A673 (cell line): ENCODE measurements around the gene MYO18A. TPM values are rescaled to one million over a fixed set of nuclear protein-coding genes. Genes with fewer than 3 reads are reported as not detected.

Experiments
- BruUV-seq: library from RNA; stranded (reverse); fragments of 400-500 nt; replicated peaks from 2 replicates; lab custom pipeline; 2021; lab: Mats Ljungman, UMichigan
- CTCF ChIA-PET: fragments of 300-600 bp; sonication (Branson Sonifier 250); formaldehyde crosslinking; loops from one replicate; lab custom pipeline; 2022; ENCODE audit warnings: antibody characterized with exemption; lab: Charles Lee
- POLR2A ChIA-PET: fragments of 300-600 bp; sonication (Branson Sonifier 250); formaldehyde crosslinking; loops from one replicate; lab custom pipeline; 2022; ENCODE audit warnings: antibody characterized with exemption; ENCODE audit not compliant: low non-redundant PET; lab: Charles Lee
- DNase-seq: peaks from one replicate; pipeline ENCODE4 v3.0.0-alpha.2; 2015; ENCODE audit warnings: low spot score
- H3K27ac ChIP-seq: fragments of 200-600 bp; sonication (generic); 2 replicates; pipeline ENCODE4 v1.5.1; 2016; ENCODE audit warnings: mixed run types, low read depth, mild to moderate bottlenecking, mixed read lengths, antibody characterized with exemption, low read length; ENCODE audit not compliant: poor library complexity, severe bottlenecking
- H3K27me3 ChIP-seq: fragments of 200-600 bp; sonication (generic); replicated peaks from 2 replicates; pipeline ENCODE4 v1.6.1; 2017; ENCODE audit warnings: mixed run types, low read depth, mild to moderate bottlenecking, mixed read lengths, antibody characterized with exemption, low read length; ENCODE audit not compliant: insufficient read depth, poor library complexity
- H3K36me3 ChIP-seq: fragments of 200-600 bp; sonication (generic); 2 replicates; pipeline ENCODE4 v1.6.1; 2016; ENCODE audit warnings: mixed run types, mild to moderate bottlenecking, mixed read lengths, antibody characterized with exemption, low read length; ENCODE audit not compliant: insufficient read depth, poor library complexity, severe bottlenecking
- H3K4me1 ChIP-seq: fragments of 200-600 bp; sonication (generic); 2 replicates; pipeline ENCODE4 v1.6.1; 2017; ENCODE audit warnings: mixed run types, mild to moderate bottlenecking, mixed read lengths, antibody characterized with exemption, low read length; ENCODE audit not compliant: insufficient read depth, poor library complexity, severe bottlenecking
- H3K4me3 ChIP-seq: fragments of 200-600 bp; sonication (generic); 2 replicates; pipeline ENCODE4 v1.5.1; 2016; ENCODE audit warnings: low read depth, mixed run types, mild to moderate bottlenecking, mixed read lengths, low read length; ENCODE audit not compliant: poor library complexity, severe bottlenecking
- H3K9me3 ChIP-seq: fragments of 200-600 bp; sonication (generic); 2 replicates; pipeline ENCODE4 v1.6.1; 2016; ENCODE audit warnings: mixed run types, low read depth, mild to moderate bottlenecking, mixed read lengths, antibody characterized with exemption, low read length; ENCODE audit not compliant: poor library complexity, severe bottlenecking
- EZH2 ChIP-seq: fragments of 200-600 bp; sonication (generic); IDR thresholded peaks from 2 replicates; pipeline ENCODE4 v1.6.1; 2017; ENCODE audit warnings: borderline replicate concordance, low read depth, mild to moderate bottlenecking, mixed read lengths, antibody characterized with exemption, low read length; ENCODE audit not compliant: poor library complexity, severe bottlenecking
- intact Hi-C: fragments of 100-400 bp; cut with micrococcal nuclease; formaldehyde crosslinking; loops from one replicate; pipeline ENCODE4 v1.10.0; 2022; ENCODE audit not compliant: unreplicated experiment
- total RNA-seq: library from RNA; stranded (reverse); gene quantifications from 2 replicates; pipeline ENCODE4 v1.2.3, GENCODE V29; 2021
- TF ChIP-seq, protein P1 (sequence below): fragments of 300-800, 200-600 bp; sonication (generic); conservative IDR thresholded peaks from 2 replicates; pipeline ENCODE4 v1.5.1; 2017; ENCODE audit warnings: low read depth, mild to moderate bottlenecking, antibody characterized with exemption, low read length, moderate library complexity, mixed read lengths

The MYO18A gene
- total RNA-seq, 1 experiment from 2014 or later = 26.6 TPM

- no peak for TF ChIP-seq EZH2
- TF ChIP-seq, protein P1, sequence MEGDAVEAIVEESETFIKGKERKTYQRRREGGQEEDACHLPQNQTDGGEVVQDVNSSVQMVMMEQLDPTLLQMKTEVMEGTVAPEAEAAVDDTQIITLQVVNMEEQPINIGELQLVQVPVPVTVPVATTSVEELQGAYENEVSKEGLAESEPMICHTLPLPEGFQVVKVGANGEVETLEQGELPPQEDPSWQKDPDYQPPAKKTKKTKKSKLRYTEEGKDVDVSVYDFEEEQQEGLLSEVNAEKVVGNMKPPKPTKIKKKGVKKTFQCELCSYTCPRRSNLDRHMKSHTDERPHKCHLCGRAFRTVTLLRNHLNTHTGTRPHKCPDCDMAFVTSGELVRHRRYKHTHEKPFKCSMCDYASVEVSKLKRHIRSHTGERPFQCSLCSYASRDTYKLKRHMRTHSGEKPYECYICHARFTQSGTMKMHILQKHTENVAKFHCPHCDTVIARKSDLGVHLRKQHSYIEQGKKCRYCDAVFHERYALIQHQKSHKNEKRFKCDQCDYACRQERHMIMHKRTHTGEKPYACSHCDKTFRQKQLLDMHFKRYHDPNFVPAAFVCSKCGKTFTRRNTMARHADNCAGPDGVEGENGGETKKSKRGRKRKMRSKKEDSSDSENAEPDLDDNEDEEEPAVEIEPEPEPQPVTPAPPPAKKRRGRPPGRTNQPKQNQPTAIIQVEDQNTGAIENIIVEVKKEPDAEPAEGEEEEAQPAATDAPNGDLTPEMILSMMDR = no peak
- peak; percentile 76 for DNase-seq
- Histone ChIP-seq H3K27me3 (no peaks in the 10 kb centered on the region), H3K27ac (no peak overlapping the region), H3K4me3 (no peak overlapping the region), H3K4me1 (peaks cover 18% of the 10 kb centered on the region), H3K36me3 (no peaks in the 10 kb centered on the region), H3K9me3 (no peaks in the 10 kb centered on the region)
- CTCF ChIA-PET = no interaction called here
- no TSS peak for BruUV-seq
- POLR2A ChIA-PET = no interaction called here
- intact Hi-C loops = no loop called here
Measured at GRCh38 chr17:29069526-29070041, 110.6 kb downstream of the MYO18A start.

DNA sequence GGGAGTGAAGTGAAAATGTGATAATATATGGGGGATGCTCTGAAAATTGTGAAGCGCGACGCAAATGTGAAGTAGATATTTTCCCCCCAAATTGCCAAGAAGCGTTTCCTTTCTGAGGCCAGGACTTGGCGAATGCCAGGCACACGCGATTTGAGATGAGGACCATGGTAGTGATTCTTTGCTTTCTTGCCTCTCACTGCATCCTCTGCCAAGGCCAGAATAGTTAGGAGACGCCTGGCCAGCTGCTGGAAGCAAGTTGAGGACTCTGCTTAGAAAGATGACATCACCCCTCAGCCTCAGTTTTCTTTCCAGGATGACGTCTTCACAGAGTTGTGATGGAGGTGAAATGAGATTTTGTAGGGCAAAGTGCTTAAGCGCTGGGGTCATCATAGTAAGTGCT is 111.4 kb downstream of the MYO18A start:
- Histone ChIP-seq H3K4me3 (no peak overlapping the region), H3K27me3 (no peaks in the 10 kb centered on the region), H3K36me3 (no peaks in the 10 kb centered on the region), H3K27ac (no peak overlapping the region), H3K4me1 (peaks cover 22% of the 10 kb centered on the region), H3K9me3 (no peaks in the 10 kb centered on the region)
- intact Hi-C loops = no loop called here
- ChIA-PET CTCF (interaction anchor here (0.7 kb wide), 1 partner anchor 54 kb away, joined by 8 read pairs; no protein-coding TSS in a partner anchor), POLR2A (no interaction called here)
- TF ChIP-seq, protein P1 = no peak
- TF ChIP-seq EZH2 = no peak
- BruUV-seq = no TSS peak
- DNase-seq = no peak

GRCh38 chr17:29066606-29067005 is 113.6 kb downstream of the MYO18A start:
- peaks cover 38% of the 10 kb centered on the region for H3K4me1 ChIP-seq
- no peak for TF ChIP-seq EZH2
- TF ChIP-seq, protein P1 = no peak
- H3K27ac ChIP-seq = no peak overlapping the region
- DNase-seq = no peak
- BruUV-seq = no TSS peak
- POLR2A ChIA-PET = no interaction called here
- CTCF ChIA-PET = no interaction called here
- no peak overlapping the region for H3K4me3 ChIP-seq
- H3K36me3 ChIP-seq = no peaks in the 10 kb centered on the region
- H3K27me3 ChIP-seq = no peaks in the 10 kb centered on the region
- H3K9me3 ChIP-seq = no peaks in the 10 kb centered on the region
- intact Hi-C loops = no loop called here
